GM19452 (cell line): ENCODE measurements around the gene ARHGAP15.
A peak's percentile ranks its signal among the peaks of the same experiment; 100 is the strongest.

Experiments
- ATAC-seq: cut with Tn5 transposase; IDR thresholded peaks from one replicate; pipeline ENCODE4 v1.9.1; 2021; ENCODE audit not compliant: unreplicated experiment

Gene ARHGAP15

GRCh38 chr2:143476336-143477087 lies 347.3 kb downstream of the ARHGAP15 start:
- ATAC-seq = peak; percentile 55

GRCh38 chr2:143477714-143478443 lies 348.7 kb downstream of the ARHGAP15 start:
- no peak for ATAC-seq

GRCh38 chr2:143480086-143480485 lies 350.9 kb downstream of the ARHGAP15 start:
- no peak for ATAC-seq

GRCh38 chr2:143480601-143481236 lies 351.5 kb downstream of the ARHGAP15 start:
- no peak for ATAC-seq

DNA sequence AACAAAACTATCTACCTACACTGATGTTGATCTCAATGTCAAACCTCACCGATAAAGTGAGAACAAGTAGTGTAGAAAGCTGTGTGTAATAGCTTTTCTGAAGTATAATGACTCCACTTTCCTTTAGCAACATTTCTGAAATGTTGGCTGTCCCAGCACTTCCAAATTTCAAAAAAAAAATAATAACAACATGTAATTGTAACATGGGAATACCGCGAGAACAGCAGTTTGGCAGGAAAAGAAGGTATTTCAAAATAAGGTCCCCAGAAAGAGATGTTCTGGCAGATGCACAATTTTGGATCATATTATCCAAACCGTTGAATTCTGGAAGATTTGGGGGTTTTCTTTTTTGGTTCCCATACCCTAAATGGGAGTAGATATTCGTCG lies 352.0 kb downstream of the ARHGAP15 start:
- ATAC-seq = no peak

- no peak for ATAC-seq
Measured at GRCh38 chr2:143481733-143482132, 352.5 kb downstream of the ARHGAP15 start.

DNA sequence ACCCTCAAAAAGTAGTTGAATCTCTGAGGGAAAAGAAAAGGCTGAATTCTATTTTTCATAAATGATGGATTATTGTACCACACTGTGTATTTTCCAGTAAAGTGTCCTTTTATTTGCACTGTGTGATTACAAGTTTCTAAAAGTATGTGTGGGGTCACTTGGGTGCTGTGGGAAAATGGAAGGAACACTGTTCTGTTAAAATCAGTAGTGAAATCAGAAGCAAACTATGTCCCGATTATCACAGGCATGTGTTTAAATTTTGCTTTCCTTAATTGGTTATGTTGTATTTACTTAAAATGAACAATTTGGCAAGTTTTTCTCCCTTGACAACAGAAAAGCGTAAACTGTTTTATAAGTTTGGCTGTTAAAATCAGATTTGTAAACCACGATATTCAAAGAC lies 353.1 kb downstream of the ARHGAP15 start:
- no peak for ATAC-seq

- ATAC-seq = no peak
Measured at GRCh38 chr2:143482771-143483170, 353.6 kb downstream of the ARHGAP15 start.

DNA sequence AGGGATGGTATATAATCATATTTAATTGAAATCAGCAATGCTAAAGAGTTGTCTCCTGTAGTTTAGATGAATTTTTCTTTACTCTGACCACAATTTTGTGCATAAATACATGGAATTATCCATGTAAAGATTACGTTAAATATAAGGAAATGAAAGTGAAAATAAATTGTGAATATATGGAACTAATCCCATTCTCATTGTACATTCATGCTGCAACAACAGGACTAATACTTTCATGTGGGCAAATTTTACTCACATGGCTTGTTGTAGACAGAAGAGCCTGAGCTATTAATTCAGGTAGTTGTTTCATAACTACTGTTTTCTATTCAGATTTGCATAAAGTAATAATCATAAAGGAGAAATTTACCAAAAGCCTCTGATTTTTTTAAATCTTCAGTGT lies 357.8 kb downstream of the ARHGAP15 start:
- no peak for ATAC-seq

- ATAC-seq = no peak
Measured at GRCh38 chr2:143489145-143489544, 359.9 kb downstream of the ARHGAP15 start.

DNA sequence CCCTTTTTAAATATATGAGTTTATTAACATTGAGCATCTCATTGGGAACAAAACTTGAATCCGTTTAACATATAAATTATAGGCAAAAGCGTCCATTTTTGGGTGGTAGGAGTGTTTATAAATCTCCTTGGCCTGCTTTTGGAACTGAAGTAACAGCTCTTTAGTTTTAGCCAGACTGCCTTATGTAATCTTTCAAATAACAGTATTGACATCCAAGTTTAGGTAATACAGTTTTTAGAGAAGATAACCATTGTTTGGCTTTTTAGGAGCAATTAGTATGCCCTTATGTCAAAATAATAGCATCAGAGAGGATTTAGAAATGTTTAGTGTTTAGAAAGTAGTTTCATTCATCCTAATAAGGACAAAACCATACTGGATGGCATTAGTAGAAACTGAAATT lies 361.9 kb downstream of the ARHGAP15 start:
- no peak for ATAC-seq

GRCh38 chr2:143493339-143493738 lies 364.1 kb downstream of the ARHGAP15 start:
- ATAC-seq = no peak

GRCh38 chr2:143497726-143498125 lies 368.5 kb downstream of the ARHGAP15 start:
- no peak for ATAC-seq

GRCh38 chr2:143498496-143498895 lies 369.3 kb downstream of the ARHGAP15 start:
- ATAC-seq = no peak

DNA sequence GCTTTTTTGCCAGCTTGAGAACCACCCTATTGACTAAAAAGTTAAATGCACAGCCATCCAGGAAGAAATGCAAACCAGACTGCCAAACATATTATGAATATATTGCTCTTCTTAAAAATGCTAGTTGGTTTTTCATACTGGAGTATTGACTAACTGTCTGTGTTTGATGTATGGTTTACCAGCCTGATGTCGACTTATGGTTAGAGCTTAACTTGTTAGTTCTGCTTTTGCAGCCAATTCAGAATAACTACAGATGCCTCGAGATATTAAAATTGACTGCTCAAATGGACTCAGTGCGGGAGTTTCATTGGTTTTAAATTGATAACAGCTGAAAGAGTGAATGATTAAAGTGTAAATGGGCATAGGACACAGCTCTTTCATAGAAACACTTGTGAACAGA lies 369.8 kb downstream of the ARHGAP15 start:
- no peak for ATAC-seq

DNA sequence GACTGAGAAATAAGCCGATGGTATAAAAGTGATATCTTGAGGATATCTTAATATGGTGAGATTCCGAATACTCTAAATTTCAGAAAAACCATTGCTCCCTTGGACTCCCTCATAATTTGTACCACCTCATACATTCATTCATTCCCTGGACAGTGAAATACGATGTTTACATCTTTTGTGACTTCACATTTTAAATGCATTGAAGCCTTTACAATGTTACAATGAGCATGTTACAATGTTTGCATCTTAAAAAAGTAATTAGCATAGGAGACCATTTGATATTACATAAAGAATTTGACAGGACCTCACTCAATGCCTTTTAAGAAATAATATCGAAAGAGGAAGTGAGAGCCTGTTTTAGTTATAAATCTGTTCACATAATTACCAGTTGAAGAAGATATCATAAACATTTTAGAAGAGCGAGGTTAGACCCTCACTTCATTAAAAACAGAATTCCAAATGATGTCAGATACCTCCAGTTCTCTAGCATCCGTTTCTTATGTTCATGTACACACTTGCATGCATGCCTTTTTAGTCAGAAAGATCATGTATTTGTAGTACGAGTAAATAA lies 372.0 kb downstream of the ARHGAP15 start:
- no peak for ATAC-seq

DNA sequence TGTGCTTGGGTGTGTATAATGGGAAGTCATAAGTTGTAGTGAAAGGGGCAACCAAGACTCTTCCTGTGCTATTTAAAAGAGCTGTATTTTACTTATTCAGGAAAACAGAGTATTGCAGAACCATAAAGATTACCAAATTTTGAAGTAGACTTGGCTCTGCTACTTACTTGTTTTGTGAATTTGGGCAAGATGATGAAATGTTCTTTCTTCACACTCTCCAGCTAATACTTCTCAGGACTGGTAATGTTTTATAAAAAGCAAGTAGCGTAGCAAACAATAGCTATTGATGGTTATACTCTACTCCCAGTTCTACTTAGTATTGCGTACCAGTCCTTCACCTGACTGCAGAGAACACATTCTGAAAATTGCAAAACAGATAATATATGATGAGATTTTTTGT lies 374.1 kb downstream of the ARHGAP15 start:
- ATAC-seq = no peak

- ATAC-seq = no peak
Measured at GRCh38 chr2:143504397-143504796, 375.2 kb downstream of the ARHGAP15 start.

DNA sequence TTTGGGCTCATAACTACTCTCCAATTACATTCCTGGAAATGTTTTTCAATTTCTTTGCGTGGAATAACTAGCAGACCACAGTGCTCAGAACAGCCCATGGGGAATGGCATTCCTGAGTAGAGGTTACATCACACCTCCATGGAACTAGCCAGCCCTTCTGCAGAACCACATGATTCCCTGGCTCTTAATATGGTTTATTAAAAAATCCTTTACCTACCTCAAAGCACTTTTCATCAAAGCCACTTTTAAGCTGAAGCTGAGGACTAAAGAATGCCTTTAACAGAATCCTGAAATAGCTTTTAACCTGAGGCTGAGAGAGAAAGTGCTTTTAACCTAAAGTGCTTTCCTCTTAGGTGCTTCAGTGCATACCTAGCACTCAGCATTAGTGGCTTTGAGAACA lies 376.3 kb downstream of the ARHGAP15 start:
- ATAC-seq = no peak

GRCh38 chr2:143513081-143513480 lies 383.9 kb downstream of the ARHGAP15 start:
- ATAC-seq = peak; percentile 76

GRCh38 chr2:143514413-143514812 lies 385.2 kb downstream of the ARHGAP15 start:
- no peak for ATAC-seq

DNA sequence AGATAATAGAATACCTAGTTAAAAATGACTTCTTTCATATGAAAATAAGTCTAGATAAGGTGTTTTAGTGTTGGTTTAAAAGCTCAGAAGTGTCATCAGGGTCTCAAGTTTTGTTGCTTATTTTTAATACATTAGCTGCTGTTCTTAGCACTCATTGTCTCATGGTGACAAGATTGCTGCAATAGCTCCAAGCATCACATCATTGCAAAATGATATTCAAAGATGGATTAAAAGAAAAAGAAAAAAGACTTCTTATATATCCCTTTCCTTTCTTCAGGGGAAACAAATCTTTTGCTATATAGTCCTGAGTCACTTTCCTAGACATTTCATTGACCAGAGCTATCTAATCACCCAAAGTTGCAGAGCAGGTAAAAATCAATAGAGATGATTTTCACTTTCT lies 386.1 kb downstream of the ARHGAP15 start:
- no peak for ATAC-seq
